ENCODE data around the gene RIN1. TPM values are rescaled to one million over a fixed set of nuclear protein-coding genes. Genes with fewer than 3 reads are reported as not detected.

The RIN1 gene
- total RNA-seq, 2 experiments from 2014 or later = 1.5 to 1.6 TPM

- CTCF ChIA-PET = interaction anchor here (0.6 to 3.8 kb wide), 8 partner anchors 7 to 549 kb away, joined by 3 to 13 read pairs (median 3); partner anchors contain the start of gene TMEM151A
- POLR2A ChIA-PET = no interaction called here
These were observed 52.7 kb downstream of the RIN1 start for GRCh38 chr11:66283461-66284105.

GRCh38 chr11:66282468-66283455 is 53.5 kb downstream of the RIN1 start:
- ATAC-seq (peak; percentile 93), DNase-seq (peak; percentile 100)
- Mint-ChIP-seq H3K9me3 (ENCODE audit: low read depth) (no peaks in the 10 kb centered on the region), H3K4me1 (peaks cover 29% of the 10 kb centered on the region), H3K36me3 (ENCODE audit: low read depth) (peaks cover 6% of the 10 kb centered on the region), H3K27ac (no peak overlapping the region), H3K27me3 (no peaks in the 10 kb centered on the region), H3K4me3 (peak overlapping the region; percentile 40)
- intact Hi-C loops (cut with DNase I, micrococcal nuclease) = loop anchor here (1.0 kb wide), 2 partner anchors 14 to 60 kb away; partner anchors contain the start of gene RAB1B (in 2 of the 2)
- CTCF ChIA-PET = interaction anchor here (0.6 to 3.8 kb wide), 10 partner anchors 8 to 548 kb away, joined by 3 to 26 read pairs (median 6); partner anchors contain the start of genes CCDC85B, RAB1B and TMEM151A
- POLR2A ChIA-PET = interaction anchor here (0.6 to 1.2 kb wide), 3 partner anchors 10 to 139 kb away, joined by 3 to 4 read pairs (median 3); no protein-coding TSS in a partner anchor

More at GRCh38 chr11:66283461-66284105, 52.7 kb downstream of the RIN1 start:
- no peak overlapping the region for H3K27ac Mint-ChIP-seq
- intact Hi-C loops (cut with DNase I, micrococcal nuclease) = no loop called here
- H3K9me3 Mint-ChIP-seq (ENCODE audit: low read depth) = no peaks in the 10 kb centered on the region
- DNase-seq = no peak
- ATAC-seq = no peak
- no peak overlapping the region for H3K4me3 Mint-ChIP-seq
- peaks cover 31% of the 10 kb centered on the region for H3K4me1 Mint-ChIP-seq
- H3K27me3 Mint-ChIP-seq = no peaks in the 10 kb centered on the region
- H3K36me3 Mint-ChIP-seq (ENCODE audit: low read depth) = peaks cover 8% of the 10 kb centered on the region

Other genes starting within 250 kb of the RIN1 start
- gene KLC2, start 78.7 kb downstream of the RIN1 start, total RNA-seq = 10 to 100 TPM; 28.2 to 29.4 TPM
- gene RAB1B, start 67.8 kb downstream of the RIN1 start, total RNA-seq = 100 to 1,000 TPM; 114 to 147 TPM
- 1 to 10 TPM; 1.3 to 1.6 TPM for gene CNIH2, start 58.3 kb downstream of the RIN1 start, total RNA-seq
- 10 to 100 TPM; 47.5 to 49.8 TPM for gene YIF1A, start 47.3 kb downstream of the RIN1 start, total RNA-seq
- not detected for gene TMEM151A, start 44.5 kb downstream of the RIN1 start, total RNA-seq
- under 1 TPM; 0.23 to 0.26 TPM for gene CD248, start 19.4 kb downstream of the RIN1 start, total RNA-seq
- gene BRMS1, start 8.7 kb upstream of the RIN1 start, total RNA-seq = 10 to 100 TPM; 29.2 to 30.2 TPM
- gene B4GAT1, start 11.2 kb upstream of the RIN1 start, total RNA-seq = 1 to 10 TPM; 6.0 to 8.5 TPM
- gene SLC29A2, start 35.3 kb upstream of the RIN1 start, total RNA-seq = 10 to 100 TPM; 13.6 to 14.4 TPM
- gene NPAS4, start 84.6 kb upstream of the RIN1 start, total RNA-seq = under 1 TPM; 0.07 TPM
- 100 to 1,000 TPM; 115 to 120 TPM for gene MRPL11, start 102.4 kb upstream of the RIN1 start, total RNA-seq
- gene PELI3, start 130.5 kb upstream of the RIN1 start, total RNA-seq = 1 to 10 TPM; 5.7 to 7.0 TPM
- gene DPP3, start 144.0 kb upstream of the RIN1 start, total RNA-seq = 10 to 100 TPM; 87.1 to 91.9 TPM
- 10 to 100 TPM in 1 of 2 experiments, 1 to 10 TPM in 1; 9.4 to 10.7 TPM for gene BBS1, start 174.2 kb upstream of the RIN1 start, total RNA-seq
- gene ZDHHC24, start 209.6 kb upstream of the RIN1 start, total RNA-seq = 10 to 100 TPM in 1 of 2 experiments, 1 to 10 TPM in 1; 9.7 to 11.3 TPM
- gene ACTN3, start 210.5 kb upstream of the RIN1 start, total RNA-seq = under 1 TPM; 0.26 to 0.27 TPM
- gene CTSF, start 232.2 kb upstream of the RIN1 start, total RNA-seq = 1 to 10 TPM; 1.3 to 2.0 TPM